GM12801 (cell line): Measurements from ENCODE around the gene RGS7.

Experiments used
- TF ChIP-seq, protein P1 (sequence below): IDR thresholded peaks from one replicate; pipeline ENCODE4 v1.5.1; 2011; ENCODE audit warnings: control low read depth; ENCODE audit not compliant: insufficient read length; ENCODE audit errors: extremely low read depth

The RGS7 gene

DNA sequence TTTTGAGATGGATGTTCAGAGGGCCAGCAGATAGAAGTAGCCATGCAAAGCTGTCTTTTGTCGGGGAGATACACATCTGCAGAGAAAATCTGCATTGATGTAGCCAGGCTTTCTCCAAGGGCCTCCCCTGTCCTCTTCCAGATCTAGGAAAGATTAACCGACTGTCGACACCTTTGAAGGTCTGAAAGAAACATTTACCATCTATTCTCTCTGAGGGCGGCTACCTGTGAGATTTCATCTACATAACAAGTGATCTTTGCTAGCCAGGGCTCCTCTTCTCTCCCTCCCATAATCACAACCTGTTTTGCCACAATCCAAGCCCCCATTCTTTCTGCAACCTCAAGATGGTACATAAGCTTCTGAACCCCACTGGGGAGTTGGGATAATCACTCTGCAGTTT is 193.6 kb downstream of the RGS7 start:
- TF ChIP-seq, protein P1, sequence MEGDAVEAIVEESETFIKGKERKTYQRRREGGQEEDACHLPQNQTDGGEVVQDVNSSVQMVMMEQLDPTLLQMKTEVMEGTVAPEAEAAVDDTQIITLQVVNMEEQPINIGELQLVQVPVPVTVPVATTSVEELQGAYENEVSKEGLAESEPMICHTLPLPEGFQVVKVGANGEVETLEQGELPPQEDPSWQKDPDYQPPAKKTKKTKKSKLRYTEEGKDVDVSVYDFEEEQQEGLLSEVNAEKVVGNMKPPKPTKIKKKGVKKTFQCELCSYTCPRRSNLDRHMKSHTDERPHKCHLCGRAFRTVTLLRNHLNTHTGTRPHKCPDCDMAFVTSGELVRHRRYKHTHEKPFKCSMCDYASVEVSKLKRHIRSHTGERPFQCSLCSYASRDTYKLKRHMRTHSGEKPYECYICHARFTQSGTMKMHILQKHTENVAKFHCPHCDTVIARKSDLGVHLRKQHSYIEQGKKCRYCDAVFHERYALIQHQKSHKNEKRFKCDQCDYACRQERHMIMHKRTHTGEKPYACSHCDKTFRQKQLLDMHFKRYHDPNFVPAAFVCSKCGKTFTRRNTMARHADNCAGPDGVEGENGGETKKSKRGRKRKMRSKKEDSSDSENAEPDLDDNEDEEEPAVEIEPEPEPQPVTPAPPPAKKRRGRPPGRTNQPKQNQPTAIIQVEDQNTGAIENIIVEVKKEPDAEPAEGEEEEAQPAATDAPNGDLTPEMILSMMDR: no peak

DNA sequence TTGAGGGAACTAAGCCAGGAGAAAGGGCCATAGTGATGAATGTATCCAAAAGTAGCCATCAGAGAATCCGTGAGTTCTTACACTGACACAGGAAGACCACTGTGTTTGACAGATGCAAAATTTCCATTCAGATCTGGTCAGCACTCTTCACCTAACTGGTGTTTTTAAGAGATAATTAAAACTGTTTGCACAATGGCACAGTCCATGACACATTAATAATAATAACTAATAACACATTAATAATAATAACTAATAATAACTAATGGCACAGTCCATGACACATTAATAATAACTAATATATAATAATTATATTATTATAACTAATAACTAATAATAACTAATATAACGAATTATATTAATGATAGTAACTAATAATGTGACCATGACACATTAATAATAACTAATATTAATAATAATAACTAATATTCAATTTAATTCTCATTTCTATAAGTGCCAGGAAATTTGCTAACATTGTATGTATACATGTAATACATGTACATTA is 195.8 kb downstream of the RGS7 start:
- TF ChIP-seq, protein P1: no peak

DNA sequence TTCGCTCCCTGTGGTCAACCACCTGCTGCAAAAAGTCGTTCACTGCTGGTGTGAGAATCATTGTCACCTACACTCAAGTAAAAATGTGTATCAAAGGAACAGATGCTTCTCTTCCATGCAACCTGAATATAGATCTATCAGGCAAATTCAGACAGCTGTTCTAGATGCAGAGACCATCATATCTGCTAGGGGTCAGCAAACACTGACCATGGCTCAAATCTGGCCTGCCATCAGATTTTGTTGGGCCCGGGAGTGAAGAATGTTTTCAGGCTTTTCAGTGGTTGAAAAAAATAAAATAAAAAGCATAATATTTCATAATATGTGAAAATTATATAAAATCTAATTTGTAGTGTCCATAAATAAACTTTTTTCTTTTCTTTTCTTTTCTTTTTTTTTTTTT is 199.6 kb downstream of the RGS7 start:
- TF ChIP-seq, protein P1: no peak

DNA sequence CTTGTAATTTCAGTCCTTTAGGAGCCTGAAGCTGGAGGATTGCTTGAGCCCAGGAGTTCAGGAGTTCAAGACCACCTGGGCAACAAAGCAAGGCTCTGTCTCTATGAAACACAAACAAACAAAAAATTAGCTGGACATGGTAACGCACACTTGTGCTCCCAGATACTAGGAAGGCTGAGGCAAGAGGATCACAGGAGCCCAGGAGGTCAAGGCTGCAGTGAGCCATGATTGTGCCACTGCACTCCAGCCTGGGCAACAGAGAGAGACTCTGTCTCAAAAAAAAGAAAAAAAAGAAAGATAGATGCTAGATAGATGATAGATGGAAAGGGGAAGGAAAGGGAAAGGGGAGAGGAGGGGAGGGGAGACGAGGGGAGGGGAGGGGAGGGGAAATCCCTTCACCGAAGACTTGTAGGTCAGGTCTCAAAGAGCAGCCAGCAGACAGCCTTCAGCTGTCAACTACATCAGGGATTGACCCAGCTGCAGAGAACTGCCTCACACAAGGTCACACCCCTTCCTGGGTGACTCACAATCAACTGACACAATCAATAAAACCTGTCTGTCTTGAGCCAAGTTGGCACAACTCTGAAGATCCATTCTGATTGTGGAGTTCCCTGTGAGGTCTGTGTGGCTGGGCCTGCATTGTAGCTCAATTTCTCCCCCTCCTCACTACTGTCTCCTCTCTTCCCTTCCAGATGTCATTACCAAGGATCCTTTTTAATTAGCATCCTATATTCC is 200.6 kb downstream of the RGS7 start:
- TF ChIP-seq, protein P1: no peak

DNA sequence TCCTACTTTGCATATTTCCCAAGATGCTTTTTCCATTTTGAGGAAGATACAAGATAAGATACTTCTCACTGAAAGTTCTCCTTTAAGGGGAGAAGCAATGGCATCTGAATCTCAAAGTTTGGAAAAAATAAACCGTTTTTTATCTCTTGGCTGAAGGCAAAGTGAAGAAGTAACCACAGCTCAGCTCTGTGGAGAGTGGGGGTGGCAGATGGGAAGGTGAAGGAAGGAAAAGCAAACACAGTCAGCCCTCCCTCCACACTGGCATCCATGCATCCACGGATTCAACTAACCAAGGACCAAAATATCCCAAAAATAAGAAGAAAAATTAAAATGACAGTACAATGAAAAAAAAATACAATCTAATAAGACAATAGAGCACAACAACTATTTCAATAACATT is 211.1 kb downstream of the RGS7 start:
- TF ChIP-seq, protein P1: no peak

DNA sequence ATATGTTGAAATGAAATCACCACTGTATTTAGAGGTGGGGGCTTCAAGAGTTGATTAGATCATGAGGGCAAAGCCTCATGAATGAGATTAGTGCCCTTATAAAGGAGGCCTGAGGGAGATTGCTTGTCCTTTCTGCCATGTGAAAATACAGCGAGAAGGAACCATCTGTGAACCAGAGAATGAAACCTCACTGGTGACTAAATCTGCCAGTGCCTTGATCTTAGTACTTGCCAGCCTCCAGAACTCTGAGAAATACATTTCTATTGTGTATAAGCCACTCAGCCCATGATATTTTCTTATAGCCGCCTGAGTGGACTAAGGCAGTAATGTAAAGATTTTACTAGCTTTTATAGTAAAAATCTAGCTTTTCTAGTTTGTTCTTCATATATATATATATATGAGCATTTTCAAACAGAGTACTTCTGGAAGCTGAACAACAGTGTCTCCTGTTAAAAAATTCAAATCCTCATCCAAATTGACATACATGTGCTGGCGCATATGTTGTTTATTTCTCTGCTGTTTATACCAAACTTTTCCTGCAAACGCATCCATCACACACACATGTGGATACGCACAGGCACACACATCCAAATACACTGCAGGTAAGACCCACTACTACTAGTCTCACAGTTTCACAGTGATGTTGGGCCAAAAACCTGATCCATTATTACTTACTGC is 213.1 kb downstream of the RGS7 start:
- TF ChIP-seq, protein P1: no peak

DNA sequence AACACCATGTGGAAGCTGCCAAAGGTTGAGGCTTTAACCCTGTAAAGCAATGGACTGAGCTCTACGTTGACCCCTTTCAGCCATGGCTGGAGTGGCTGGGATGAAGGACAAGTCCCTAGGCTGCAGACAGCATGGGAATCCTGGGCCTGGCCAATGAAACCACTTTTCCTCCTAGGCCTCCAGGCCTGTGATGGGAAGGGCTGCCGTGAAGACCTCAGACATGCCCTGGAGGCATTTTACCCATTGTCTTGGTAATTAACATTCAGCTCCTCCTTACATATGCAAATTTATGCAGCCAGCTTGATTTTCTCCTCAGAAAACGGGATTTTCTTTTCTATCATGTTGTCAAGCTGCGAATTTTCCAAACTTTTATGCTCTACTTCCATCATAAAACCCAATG is 214.5 kb downstream of the RGS7 start:
- TF ChIP-seq, protein P1: no peak
